GM12865 (cell line): ENCODE data around the gene APOM.
A peak's percentile ranks its signal among the peaks of the same experiment; 100 is the strongest.

Source experiments
- DNase-seq: peaks from one replicate; pipeline ENCODE4 v3.0.0; 2010; ENCODE audit warnings: low read depth
- H3K4me3 ChIP-seq: 2 replicates; pipeline ENCODE4 v1.5.1; 2011; ENCODE audit warnings: mild to moderate bottlenecking, low read depth, low read length, control low read depth
- TF ChIP-seq, protein P1 (sequence below): IDR thresholded peaks from 2 replicates; pipeline ENCODE4 v1.5.1; 2011; ENCODE audit warnings: low read length, control low read depth, low read depth, inconsistent platforms; ENCODE audit not compliant: insufficient read depth; ENCODE audit errors: missing control alignments

The APOM gene

DNA sequence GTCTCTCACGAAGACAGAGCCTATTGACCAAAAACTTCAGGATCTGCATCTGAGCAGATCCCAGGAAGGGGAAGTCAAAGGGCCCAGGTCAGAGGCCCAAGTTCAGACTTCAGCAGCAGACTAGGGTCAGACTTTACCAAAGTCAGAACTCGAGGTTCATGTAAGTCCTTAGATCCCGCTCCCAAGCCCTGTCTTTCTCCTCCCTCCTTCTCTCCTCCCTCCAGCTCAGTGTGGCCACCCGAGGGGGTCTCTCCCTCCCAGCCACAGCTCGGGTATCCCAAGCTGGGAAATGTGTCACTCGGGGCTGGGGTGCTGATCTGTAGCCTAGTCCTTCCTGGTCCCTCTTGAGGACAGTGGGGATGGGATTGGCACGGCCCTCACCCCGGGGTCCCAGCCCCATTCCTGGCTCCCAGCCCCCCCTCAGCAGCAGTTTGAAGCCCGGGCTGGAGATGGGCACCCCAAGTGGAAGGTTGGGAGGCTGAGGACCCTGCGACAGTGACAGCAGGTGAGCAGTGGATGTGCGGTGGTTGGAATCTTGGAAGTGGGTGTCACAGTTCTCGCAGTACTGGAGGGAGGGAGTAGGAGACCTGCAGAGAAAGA, 6.5 kb downstream of the APOM start:
- TF ChIP-seq, protein P1, sequence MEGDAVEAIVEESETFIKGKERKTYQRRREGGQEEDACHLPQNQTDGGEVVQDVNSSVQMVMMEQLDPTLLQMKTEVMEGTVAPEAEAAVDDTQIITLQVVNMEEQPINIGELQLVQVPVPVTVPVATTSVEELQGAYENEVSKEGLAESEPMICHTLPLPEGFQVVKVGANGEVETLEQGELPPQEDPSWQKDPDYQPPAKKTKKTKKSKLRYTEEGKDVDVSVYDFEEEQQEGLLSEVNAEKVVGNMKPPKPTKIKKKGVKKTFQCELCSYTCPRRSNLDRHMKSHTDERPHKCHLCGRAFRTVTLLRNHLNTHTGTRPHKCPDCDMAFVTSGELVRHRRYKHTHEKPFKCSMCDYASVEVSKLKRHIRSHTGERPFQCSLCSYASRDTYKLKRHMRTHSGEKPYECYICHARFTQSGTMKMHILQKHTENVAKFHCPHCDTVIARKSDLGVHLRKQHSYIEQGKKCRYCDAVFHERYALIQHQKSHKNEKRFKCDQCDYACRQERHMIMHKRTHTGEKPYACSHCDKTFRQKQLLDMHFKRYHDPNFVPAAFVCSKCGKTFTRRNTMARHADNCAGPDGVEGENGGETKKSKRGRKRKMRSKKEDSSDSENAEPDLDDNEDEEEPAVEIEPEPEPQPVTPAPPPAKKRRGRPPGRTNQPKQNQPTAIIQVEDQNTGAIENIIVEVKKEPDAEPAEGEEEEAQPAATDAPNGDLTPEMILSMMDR: no peak
- no peak overlapping the region for H3K4me3 ChIP-seq

DNA sequence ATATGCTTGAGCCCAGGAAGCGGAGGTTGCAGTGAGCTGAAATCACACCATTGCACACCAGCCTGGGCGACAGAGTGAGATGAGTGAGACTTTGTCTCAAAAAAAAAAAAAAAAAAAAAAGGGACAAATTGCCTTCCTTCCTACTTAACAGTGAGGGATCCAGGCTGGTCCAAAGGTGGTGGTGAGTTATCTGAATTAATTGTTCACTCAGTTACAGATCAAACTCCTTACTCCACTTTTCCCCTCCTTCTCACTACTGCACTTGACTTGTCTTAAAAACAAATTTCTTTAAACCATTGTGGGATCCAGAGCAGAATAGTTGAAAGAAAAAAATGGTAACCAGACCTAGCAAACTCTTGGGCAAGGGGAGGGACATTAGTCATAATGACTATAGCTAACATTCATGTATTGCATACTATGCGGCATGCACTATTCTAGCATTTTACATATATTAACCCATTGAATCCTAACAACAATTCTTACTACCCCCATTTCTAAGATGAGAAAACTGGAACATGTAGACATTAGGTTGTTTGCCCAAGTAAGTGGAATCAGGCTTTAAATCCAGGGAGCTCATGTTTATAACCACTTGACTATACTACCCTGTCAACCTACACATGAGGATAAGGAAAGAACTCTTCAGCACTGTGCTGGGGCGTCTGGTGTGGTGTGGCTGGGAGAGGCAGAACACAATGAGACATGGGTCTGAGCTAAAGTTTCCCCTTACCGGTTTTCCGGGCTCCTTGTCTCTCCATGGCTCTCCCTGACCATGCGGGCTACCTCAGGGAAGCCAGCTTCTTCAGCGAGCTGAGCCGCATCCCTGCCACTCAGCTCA, 7.6 kb downstream of the APOM start:
- DNase-seq: no peak
- peak overlapping the region; percentile 65 for H3K4me3 ChIP-seq
- TF ChIP-seq, protein P1: no peak

More for the DNA sequence above, 6.5 kb downstream of the APOM start:
- no peak for DNase-seq

DNA sequence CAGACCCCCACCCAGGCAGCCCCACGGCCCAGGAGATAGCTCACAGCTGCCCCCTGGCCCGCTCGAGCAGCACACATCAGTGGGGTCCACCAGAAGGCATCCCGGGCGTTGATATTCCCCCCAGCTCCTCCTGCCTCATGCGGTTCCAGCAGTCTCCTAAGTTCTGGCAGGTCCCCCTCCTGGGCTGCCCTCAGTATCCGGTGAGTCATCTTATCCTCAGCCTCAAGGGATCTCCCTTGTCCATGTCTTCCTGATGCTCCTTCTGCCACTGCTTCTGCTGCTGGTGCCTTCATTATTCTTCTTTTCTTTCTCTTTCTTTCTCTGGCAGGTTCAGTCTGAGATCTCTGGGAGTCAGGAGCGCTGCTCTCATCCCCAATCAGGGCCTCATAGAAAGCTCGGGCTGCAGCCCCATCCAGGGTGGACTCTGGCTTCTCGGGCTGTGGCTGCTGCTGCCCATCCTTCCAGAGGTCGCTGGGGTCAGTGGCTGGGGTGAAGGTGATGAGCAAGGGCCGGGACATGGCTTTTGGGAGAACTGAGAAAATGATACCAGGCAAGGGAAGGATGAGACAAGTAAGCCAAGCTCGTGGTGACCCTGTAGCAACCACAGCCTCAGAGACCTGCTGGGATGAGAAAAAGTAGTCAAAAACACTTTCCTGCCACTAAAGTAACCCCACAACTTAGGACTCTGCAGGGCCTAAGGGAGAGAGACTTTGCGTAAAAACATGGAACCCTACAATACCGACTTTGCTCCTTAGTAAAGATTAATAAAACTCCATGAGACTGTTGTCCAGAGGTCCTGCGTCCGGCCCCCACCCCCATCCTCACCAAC, 8.5 kb downstream of the APOM start:
- TF ChIP-seq, protein P1: no peak
- peak overlapping the region; percentile 65 for H3K4me3 ChIP-seq
- no peak for DNase-seq

DNA sequence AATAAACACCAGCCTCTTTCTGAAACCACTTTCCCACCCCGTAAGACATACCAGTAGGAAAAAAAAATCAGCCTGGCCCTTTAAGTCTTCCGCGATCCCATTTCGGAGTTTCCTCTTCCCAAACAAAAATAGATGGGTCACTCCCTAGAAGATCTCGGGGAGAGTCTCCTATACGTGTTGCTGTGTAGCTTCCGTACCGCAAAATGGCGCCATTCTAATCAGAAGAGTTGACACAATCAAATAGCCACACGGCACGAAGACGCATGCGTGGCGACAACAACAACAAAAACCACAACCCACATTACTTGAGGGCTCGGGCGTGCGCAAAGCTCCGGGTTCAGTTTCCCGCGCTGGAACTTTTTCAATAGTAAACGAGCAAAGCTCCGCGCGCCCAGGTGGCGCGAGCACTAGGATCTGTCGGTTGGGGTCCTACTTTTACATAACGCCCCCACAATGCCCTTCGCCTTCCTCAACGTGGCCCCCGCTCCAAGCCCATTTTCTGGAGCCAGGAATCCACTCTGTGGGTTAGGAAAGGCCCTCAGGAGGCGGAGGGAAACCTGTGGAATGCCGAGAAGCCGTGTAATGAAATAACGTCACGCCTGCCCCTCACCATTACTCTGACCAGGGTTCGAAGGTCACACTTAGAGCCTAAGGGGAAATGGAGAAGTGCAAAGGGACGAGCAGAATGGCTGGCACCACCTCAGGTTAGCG, 9.3 kb downstream of the APOM start, which contains the start of gene GPANK1:
GPANK1 (minus strand) TSS at position 208 of the 711 bp plus-strand sequence. CDS start 519 bp downstream, outside the sequence.
- TF ChIP-seq, protein P1: no peak
- DNase-seq: peak; percentile 97
- H3K4me3 ChIP-seq: peak within 1 kb of the TSS; percentile 65

DNA sequence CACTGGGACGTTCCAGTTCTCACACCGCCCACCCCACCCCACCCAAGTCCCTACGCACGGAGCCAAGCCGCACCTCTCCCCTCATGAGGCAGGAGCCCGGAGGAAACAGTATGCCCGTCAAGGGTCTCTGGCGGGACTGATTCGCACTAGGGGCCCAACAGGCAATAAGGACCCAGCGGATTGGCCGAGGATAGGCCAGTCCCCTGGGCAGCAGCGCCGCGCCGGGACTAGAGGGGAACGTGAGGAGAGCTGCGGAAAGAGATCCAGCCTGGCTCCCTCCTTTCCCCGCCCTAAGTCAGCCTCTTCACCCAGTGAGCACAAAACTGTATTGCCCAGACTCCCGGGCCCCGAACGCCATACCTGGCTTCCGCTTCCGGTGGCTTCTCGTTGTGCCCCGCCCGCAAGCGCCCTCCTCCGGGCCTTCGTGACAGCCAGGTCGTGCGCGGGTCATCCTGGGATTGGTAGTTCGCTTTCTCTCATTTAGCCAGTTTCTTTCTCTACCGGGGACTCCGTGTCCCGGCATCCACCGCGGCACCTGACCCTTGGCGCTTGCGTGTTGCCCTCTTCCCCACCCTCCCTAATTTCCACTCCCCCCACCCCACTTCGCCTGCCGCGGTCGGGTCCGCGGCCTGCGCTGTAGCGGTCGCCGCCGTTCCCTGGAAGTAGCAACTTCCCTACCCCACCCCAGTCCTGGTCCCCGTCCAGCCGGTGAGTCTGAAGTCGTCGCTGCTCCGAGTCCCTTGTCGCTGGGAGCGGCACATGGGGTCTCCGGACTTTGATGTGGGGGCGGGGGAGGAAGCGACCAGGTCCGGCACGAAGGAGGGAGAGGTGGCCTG, 10.0 kb downstream of the APOM start, which contains the start of gene CSNK2B:
CSNK2B (plus strand) TSS at position 580 of the 836 bp plus-strand sequence. CDS start 752 bp downstream, outside the sequence.
- TF ChIP-seq, protein P1: no peak
- peak within 1 kb of the TSS; percentile 96 for H3K4me3 ChIP-seq
- peak; percentile 98 for DNase-seq
